ENCODE measurements around the gene SOAT1.
"Not testable (repeated sequence)": the region's sequence is repeated elsewhere in the genome, so short reads cannot be mapped to it uniquely, and the experiment has no call there.

The SOAT1 gene

GRCh38 chr1:179293340-179294327 lies at the start of gene SOAT1:
SOAT1 (plus strand) TSS chr1:179293797; CDS start chr1:179302685, 8,888 bp downstream.
- peak; percentile 88 for DNase-seq

DNA sequence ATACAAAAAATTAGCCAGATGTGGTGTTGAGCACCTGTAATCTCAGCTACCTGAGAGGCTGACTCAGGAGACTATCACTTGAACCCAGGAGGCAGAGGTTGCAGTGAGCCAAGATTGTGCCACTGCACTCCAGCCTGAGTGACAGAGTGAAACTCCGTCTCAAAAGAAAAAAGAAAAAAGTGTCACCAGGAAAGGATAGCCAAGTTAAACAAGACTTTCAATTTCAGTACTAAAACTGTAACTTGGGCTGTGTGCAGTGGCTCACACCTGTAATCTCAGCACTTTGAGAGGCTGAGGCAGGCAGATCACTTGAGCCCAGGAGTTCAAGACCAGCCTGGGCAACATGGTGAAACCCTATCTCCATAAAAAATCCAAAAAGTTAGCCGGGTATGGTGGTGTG lies 48.2 kb upstream of the SOAT1 start:
- not testable (repeated sequence) for DNase-seq

GRCh38 chr1:179247923-179248322 lies 45.7 kb upstream of the SOAT1 start:
- no peak for DNase-seq

DNA sequence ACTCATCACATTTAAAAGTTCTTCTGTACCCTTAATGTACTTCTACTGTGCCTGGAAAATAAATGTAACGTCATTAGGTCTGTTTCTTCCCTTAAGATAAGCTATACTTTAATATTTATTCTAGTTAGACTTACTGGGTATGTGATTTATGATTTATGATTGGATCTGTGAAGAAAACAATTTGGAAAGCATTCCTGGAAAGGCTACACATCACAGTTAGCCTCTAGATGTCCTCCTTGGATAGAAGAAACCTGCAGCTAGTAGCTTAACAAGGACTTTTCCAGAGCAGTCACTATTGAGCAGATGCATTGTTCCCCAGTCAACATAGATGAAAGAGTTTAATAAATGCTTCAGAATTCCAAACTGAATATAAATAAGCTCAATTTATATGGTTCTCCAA lies 41.9 kb upstream of the SOAT1 start:
- no peak for DNase-seq

DNA sequence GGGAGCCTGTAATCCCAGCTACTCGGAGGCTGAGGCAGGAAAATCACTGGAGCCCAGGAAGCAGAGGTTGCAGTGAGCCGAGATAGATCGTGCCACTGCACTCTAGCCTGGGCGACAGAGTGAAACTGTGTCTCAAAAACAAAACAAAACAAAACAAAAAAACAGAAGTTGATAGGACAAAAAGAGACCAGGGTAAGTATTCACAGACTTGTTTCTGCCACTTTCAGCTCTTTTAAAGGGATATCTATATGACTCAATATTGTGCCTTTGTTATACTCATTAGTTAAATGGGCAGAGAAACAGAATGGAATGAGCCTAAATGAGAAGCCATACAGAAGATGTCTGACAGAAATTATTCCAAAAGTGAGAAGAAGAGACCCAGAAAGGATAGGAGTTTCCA lies 41.0 kb upstream of the SOAT1 start:
- no peak for DNase-seq

DNA sequence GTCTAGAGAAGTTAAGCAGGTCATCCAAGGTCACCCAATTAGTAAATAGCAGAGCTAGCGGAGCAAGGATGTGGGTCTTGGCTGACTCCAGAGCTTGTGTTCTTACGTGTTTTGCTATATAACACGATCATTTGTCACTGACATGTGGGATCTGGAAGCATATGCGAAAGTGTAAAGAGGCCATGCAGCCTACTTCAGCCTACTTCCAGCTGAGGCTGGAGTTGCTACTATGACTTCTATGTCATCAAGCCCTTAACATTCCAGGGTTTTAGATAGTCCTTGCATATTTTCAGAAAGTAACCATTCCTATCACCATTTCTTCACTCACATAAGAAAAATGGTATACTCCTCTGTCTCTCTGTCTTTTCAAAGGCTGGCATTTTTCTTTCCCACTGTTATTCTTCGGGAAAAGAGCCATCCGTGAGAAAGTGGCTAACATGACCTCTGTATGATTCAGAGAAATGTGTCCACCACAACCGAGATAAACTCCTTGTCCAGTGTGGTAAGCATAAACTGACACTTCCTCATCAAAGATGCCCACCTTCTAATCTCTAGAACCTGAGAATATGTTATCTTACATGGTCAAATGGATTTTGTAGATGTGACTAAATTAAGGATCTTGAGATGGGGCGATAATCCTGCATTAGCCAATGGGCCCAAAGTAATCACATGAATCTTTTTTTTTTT lies 40.2 kb upstream of the SOAT1 start:
- no peak for DNase-seq

DNA sequence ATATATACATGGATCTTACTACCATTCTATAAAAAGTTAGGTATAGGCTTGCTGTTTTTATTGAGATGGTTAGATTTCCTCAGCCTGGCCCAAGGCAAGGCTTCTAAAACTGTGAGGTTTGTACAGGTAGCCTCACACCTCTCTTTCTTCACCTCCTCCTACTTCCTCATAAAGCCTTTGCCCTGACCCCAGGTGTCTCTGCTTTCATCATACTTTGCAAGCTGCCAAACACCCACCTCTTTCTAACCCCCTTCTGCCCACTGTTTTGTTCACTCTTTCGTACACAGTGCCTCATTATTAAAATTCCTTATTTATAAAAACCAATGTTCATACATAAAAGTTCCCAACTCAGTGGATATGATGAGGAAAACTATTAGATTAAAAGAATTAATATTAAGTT lies 31.4 kb upstream of the SOAT1 start:
- no peak for DNase-seq

DNA sequence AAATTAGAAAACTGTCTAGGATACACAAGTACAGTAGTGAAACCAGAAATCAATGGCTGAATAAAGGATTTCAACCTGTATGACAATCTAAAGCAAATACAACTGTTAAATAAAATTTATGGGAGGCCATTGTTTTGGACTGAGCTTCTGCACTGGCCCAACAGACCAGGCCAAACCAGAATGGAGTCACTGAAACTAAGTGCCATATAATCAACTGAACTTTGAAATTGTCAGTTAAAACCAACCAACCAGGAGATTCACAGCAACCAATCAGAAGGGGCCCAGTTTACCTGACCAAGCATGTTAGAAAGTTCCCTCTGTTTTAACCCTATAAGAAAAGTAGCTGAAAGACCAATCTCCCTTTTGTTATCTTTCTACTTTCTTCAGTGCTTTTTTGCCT lies 30.5 kb upstream of the SOAT1 start:
- DNase-seq = no peak

GRCh38 chr1:179264507-179264906 lies 29.1 kb upstream of the SOAT1 start:
- no peak for DNase-seq

- no peak for DNase-seq
Measured at GRCh38 chr1:179269071-179269470, 24.5 kb upstream of the SOAT1 start.

DNA sequence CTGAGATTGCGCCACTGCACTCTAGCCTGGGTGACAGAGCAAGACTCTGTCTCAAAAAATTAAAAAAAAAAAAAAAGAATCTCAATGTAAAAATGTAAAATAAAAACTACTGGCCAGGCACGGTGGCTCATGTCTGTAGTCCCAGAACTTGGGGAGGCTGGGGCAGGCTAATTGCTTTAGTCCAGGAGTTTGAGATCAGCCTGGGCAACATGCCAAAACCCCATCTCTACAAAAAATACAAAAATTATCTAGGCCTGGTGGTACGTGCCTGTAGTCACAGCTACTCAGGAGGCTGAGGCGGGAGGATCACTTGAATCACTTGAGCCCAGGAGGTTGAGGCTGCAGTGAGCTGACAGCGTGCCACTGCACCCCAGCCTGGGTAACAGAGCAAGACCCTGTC lies 19.2 kb upstream of the SOAT1 start:
- DNase-seq = not testable (repeated sequence)

GRCh38 chr1:179278920-179279319 lies 14.7 kb upstream of the SOAT1 start:
- DNase-seq = no peak

- DNase-seq = no peak
Measured at GRCh38 chr1:179283992-179284391, 9.6 kb upstream of the SOAT1 start.

- no peak for DNase-seq
Measured at GRCh38 chr1:179287946-179288345, 5.7 kb upstream of the SOAT1 start.

GRCh38 chr1:179288977-179289376 lies 4.6 kb upstream of the SOAT1 start:
- DNase-seq = no peak

DNA sequence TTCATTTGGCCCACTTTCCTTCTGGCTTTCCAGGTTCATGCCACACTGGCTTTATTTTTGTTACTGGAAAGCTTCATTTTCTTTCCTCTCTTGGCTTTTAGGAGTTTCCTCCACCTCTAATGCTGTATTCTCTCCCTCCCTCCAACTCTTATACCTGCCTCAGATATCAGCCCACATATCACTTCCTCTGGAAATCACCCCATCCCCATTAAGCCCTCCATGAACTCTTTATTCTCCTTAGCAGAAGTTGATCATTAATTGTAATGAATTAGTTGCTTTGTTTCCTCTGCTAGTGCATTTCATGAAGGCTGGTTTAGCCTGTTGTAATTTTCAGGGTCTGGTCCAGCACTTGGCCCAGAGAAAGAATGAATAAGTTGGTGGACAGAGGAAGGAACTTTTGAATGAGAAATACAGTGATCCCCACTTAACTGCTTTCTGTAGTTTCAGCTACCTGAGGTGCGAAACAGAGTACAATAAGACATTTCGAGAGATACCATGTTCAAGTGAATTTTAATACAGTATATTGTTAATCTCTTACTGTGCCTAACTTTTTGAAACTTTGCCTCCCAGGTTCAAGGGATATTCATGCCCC lies 1.7 kb downstream of the SOAT1 start:
- no peak for DNase-seq

- DNase-seq = no peak
Measured at GRCh38 chr1:179296356-179297104, 2.9 kb downstream of the SOAT1 start.

GRCh38 chr1:179297105-179297378 lies 3.4 kb downstream of the SOAT1 start:
- DNase-seq = no peak

- no peak for DNase-seq
Measured at GRCh38 chr1:179298952-179299351, 5.4 kb downstream of the SOAT1 start.

DNA sequence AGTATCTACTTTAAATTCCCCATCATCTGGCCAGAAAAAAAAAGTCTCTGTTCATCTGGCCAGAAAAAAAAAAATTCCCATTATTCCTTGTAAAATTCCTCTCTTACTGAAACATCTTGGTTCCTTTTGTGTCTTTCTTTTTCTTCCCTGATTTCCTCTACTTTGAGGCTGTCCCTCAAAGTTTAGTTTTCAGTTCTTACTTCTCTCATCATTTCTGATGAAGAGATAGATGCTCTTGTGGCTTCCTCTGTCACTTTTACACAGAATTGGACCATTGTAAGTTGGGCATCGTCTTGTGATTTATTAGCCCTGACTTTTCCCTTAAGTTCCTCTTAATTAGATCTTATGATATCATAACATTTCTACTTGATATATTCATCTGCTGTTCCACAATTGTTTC lies 6.5 kb downstream of the SOAT1 start:
- DNase-seq = no peak

GRCh38 chr1:179302070-179302469 lies 8.5 kb downstream of the SOAT1 start:
- DNase-seq = no peak

- no peak for DNase-seq
Measured at GRCh38 chr1:179303200-179303785, 9.7 kb downstream of the SOAT1 start.

DNA sequence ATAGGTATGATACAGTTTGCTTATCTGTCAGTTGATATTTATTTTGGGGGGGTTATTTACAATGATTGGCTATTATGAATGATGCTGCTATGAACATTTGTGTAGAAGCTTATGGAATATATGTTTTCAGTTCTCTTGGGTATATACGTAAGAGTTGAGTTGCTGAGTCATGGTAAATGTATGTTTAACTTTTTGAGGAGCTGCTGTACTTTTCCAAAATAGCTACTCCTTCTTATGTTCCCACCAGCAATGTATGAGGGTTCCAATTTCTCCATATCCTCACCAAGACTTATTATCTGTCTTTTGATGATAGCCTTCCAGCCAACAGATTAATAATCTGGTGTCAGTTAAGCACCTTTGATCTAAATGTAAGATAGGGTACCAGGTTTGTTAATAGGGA lies 11.9 kb downstream of the SOAT1 start:
- no peak for DNase-seq
